ENCODE measurements around the gene HS6ST1.

Gene HS6ST1

DNA sequence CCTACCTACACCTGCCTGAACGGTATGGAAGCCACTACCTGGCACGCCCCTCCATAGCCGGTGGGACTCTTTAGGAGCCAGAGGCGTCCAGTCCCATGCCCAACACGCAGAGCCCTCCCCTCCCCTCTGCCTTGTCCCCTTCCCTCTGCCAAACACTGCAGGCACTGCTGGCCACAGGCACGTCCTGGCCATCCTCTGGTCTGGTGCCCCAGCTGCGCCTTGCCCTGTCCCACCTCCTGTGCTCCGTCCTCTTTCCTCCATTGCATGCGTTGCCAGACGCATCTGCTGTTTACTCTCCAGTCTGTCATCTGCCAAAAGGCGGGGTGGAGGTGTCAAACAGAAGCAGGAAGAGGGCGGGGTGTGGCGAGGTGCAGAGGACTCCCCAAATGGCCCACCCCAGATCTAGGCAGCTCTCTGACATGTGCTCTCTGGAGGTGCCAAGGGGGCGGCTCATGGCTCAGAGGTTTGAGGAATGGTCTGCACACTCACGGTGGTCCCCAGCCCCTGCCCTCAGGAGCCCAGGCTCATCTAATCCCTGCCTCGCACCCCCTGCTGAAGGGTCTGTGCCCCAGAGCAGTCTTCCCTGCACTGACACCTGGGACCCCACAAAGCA lies 45.1 kb downstream of the HS6ST1 start:
- Mint-ChIP-seq H3K4me3 (no peak overlapping the region), H3K36me3 (ENCODE audit: low read depth) (peaks cover 33% of the 10 kb centered on the region), H3K4me1 (peaks cover 19% of the 10 kb centered on the region)

GRCh38 chr2:128272601-128273468 lies 45.8 kb downstream of the HS6ST1 start:
- Mint-ChIP-seq H3K4me1 (peaks cover 13% of the 10 kb centered on the region), H3K36me3 (ENCODE audit: low read depth) (peaks cover 33% of the 10 kb centered on the region), H3K4me3 (no peak overlapping the region), H3K27me3 (ENCODE audit: low read depth, poor library complexity) (peaks cover 3% of the 10 kb centered on the region), H3K27ac (no peak overlapping the region), H3K9me3 (peaks cover 16% of the 10 kb centered on the region)
- TF ChIP-seq, protein P1, sequence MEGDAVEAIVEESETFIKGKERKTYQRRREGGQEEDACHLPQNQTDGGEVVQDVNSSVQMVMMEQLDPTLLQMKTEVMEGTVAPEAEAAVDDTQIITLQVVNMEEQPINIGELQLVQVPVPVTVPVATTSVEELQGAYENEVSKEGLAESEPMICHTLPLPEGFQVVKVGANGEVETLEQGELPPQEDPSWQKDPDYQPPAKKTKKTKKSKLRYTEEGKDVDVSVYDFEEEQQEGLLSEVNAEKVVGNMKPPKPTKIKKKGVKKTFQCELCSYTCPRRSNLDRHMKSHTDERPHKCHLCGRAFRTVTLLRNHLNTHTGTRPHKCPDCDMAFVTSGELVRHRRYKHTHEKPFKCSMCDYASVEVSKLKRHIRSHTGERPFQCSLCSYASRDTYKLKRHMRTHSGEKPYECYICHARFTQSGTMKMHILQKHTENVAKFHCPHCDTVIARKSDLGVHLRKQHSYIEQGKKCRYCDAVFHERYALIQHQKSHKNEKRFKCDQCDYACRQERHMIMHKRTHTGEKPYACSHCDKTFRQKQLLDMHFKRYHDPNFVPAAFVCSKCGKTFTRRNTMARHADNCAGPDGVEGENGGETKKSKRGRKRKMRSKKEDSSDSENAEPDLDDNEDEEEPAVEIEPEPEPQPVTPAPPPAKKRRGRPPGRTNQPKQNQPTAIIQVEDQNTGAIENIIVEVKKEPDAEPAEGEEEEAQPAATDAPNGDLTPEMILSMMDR (IDR thresholded peaks at IDR 0.05) = no peak
- no peak for DNase-seq

More for the DNA sequence above, 45.1 kb downstream of the HS6ST1 start:
- TF ChIP-seq, protein P1 (IDR thresholded peaks at IDR 0.05) = no peak
- no peak for DNase-seq
- peak overlapping the region; percentile 57 for H3K27ac Mint-ChIP-seq
- H3K9me3 Mint-ChIP-seq = peaks cover 16% of the 10 kb centered on the region
- H3K27me3 Mint-ChIP-seq (ENCODE audit: low read depth, poor library complexity) = peaks cover 3% of the 10 kb centered on the region

- Mint-ChIP-seq H3K27ac (no peak overlapping the region), H3K9me3 (peaks cover 16% of the 10 kb centered on the region), H3K4me3 (no peak overlapping the region), H3K27me3 (ENCODE audit: low read depth, poor library complexity) (peaks cover 3% of the 10 kb centered on the region), H3K36me3 (ENCODE audit: low read depth) (peaks cover 33% of the 10 kb centered on the region), H3K4me1 (peaks cover 13% of the 10 kb centered on the region)
- no peak for DNase-seq
- TF ChIP-seq, protein P1 (IDR thresholded peaks at IDR 0.05) = no peak
These were observed 46.6 kb downstream of the HS6ST1 start for GRCh38 chr2:128271911-128272600.

DNA sequence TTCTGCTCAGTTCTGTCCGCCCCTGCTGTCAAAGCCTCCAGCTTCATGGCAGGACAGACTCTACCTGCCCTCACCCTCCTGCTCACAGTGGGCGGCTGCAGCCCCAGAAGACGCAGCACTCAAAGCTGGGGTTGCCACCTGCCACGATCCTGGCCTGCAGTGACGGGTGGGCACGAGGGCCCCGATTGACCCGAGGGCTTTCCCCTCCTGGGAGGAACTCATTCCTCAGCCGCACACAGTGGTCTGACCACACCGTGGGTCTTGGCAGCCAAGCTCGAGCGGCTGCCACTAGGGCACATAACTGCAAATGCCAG lies 47.1 kb downstream of the HS6ST1 start:
- Mint-ChIP-seq H3K4me1 (peaks cover 13% of the 10 kb centered on the region), H3K9me3 (peaks cover 16% of the 10 kb centered on the region), H3K36me3 (ENCODE audit: low read depth) (peaks cover 30% of the 10 kb centered on the region), H3K27ac (no peak overlapping the region), H3K4me3 (no peak overlapping the region), H3K27me3 (ENCODE audit: low read depth, poor library complexity) (peaks cover 3% of the 10 kb centered on the region)
- TF ChIP-seq, protein P1 (IDR thresholded peaks at IDR 0.05) = no peak
- DNase-seq = no peak

GRCh38 chr2:128270672-128271596 lies 47.7 kb downstream of the HS6ST1 start:
- H3K9me3 Mint-ChIP-seq = peaks cover 16% of the 10 kb centered on the region
- TF ChIP-seq, protein P1 (IDR thresholded peaks at IDR 0.05) = no peak
- no peak overlapping the region for H3K27ac Mint-ChIP-seq
- peaks cover 24% of the 10 kb centered on the region for H3K36me3 Mint-ChIP-seq (ENCODE audit: low read depth)
- H3K4me3 Mint-ChIP-seq = no peak overlapping the region
- peaks cover 13% of the 10 kb centered on the region for H3K4me1 Mint-ChIP-seq
- DNase-seq = no peak
- peaks cover 3% of the 10 kb centered on the region for H3K27me3 Mint-ChIP-seq (ENCODE audit: low read depth, poor library complexity)

Data from nephron progenitor cell (in vitro differentiated cells).